Measurements from ENCODE around the gene PRM1.

Gene PRM1

GRCh38 chr16:11232852-11233726, 48.0 kb downstream of the PRM1 start:
- DNase-seq = peak; percentile 95

- no peak for DNase-seq
Observed at GRCh38 chr16:11232302-11232851, 48.8 kb downstream of the PRM1 start.

- DNase-seq = no peak
Observed at GRCh38 chr16:11231367-11231970, 49.7 kb downstream of the PRM1 start.
